Left colon (tissue), 2 donors: ENCODE data around the gene MMP25. TPM values are rescaled to one million over a fixed set of nuclear protein-coding genes. Genes with fewer than 3 reads are reported as not detected.
"Not testable (repeated sequence)": the region's sequence is repeated elsewhere in the genome, so short reads cannot be mapped to it uniquely, and the experiment has no call there.

Experiments
- ATAC-seq: fragments of 200-7000 bp; cut with Tn5 transposase; one replicate; pipeline ENCODE4 v1.9.1; 2020; ENCODE audit warnings: mild to moderate bottlenecking, moderate library complexity
- DNase-seq, 2 donors: peaks; one replicate each; pipeline ENCODE4 v3.0.0-alpha.2; 2020
- intact Hi-C, 2 donors: fragments of 100-400 bp; cut with DNase I in 1 of 2; cut with micrococcal nuclease in 1 of 2; formaldehyde crosslinking; loops; one replicate each; pipeline versions ENCODE4 v1.11.2 to v1.14.0; 2022; cut with DNase I, micrococcal nuclease
- total RNA-seq, 2 donors: library from RNA; stranded (reverse); fragmentation: NEBNext Ultra II Directional; extraction: Animal tissue kit (Norgen Biotek cat#: 25700); gene quantifications; one replicate each; pipeline ENCODE4 v1.2.1, GENCODE V29; 2021
- donor health status: DM: no; HTN: no; CAD: no.
- donor health status: DM: yes; HTN: yes; CAD: no.

Gene MMP25
- total RNA-seq, 2 donors from 2014 or later, result 0.70 to 1.1 TPM

- DNase-seq, result peak; percentile 81 to 92
- ATAC-seq, result peak; percentile 86
- intact Hi-C loops, result no loop called here
Observed at GRCh38 chr16:3065069-3065741, 18.8 kb downstream of the MMP25 start, which contains the start of gene IL32. Gene IL32 (plus strand): TSS chr16:3065640. CDS start chr16:3065812, 172 bp downstream.

- DNase-seq, result peak in 1 of 2 donors; percentile 53
- peak; percentile 30 for ATAC-seq
- intact Hi-C loops, result no loop called here
Observed at GRCh38 chr16:3065742-3066439, 19.5 kb downstream of the MMP25 start.

DNA sequence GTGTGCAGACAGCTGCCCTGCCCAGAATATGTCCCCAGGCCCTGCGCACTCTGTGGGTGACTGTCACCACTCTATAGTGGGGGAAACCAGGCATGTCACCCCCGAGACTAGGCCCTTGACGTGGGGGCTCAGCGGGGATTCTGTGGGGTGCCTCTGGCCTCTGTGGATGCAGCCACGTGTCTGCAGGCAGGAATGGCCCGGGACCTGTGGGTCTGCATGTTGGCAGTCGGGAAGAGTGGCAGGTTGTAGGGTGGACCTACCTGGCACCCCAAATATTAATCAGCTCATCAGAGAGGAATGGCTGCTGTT, 20.0 kb downstream of the MMP25 start:
- intact Hi-C loops, result no loop called here
- ATAC-seq (no peak), DNase-seq (no peak)

DNA sequence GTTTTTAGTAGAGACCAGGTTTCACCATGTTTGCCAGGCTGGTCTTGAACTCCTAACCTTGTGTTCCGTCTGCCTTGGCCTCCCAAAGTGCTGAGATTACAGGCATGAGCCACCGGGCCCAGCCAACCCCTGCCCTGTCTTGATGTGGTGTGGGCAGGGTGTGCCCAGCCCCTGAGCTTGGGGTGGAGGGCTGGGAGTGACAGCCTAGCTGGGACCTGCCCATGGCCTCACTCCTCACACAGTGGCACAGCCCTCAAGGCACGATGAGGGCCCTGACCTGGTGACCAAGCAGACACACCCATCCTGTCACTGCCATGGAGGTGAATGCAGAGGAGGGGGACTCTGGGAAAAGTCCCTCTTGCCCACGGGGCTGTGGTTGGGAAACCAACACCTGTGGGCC, 22.1 kb downstream of the MMP25 start:
- intact Hi-C loops, result no loop called here
- DNase-seq, result no peak
- ATAC-seq, result peak; percentile 12

GRCh38 chr16:3069146-3069545, 22.8 kb downstream of the MMP25 start:
- intact Hi-C loops, ATAC-seq: not testable (repeated sequence)

GRCh38 chr16:3070608-3071111, 24.3 kb downstream of the MMP25 start:
- DNase-seq (no peak), ATAC-seq (no peak)
- intact Hi-C loops, result no loop called here

More at GRCh38 chr16:3069146-3069545, 22.8 kb downstream of the MMP25 start:
- not testable (repeated sequence) for DNase-seq

DNA sequence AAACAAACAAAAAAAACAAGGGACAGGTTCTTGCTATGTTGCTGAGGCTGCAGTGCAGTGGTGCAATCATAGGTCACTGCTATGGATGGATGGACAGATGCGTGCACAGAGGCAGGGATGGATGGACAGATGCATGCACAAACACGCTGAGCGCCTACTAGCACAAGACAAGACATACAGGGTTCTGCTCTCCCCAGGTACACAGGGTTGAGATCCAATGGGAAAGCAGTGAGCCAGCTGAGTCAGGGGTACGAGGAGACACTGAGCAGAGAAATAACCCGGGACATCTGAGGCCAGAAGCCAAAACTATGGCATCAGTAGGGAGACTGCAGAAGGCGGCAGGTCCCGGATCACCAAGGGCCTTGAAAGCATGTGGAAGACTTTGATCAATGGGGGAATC, 25.3 kb downstream of the MMP25 start:
- intact Hi-C loops, result no loop called here
- ATAC-seq (no peak), DNase-seq (no peak)

GRCh38 chr16:3072148-3072547, 25.8 kb downstream of the MMP25 start:
- intact Hi-C loops, DNase-seq: not testable (repeated sequence)
- peak; percentile 61 for ATAC-seq

- ATAC-seq, DNase-seq, intact Hi-C loops: not testable (repeated sequence)
Observed at GRCh38 chr16:3072576-3073263, 26.4 kb downstream of the MMP25 start.

DNA sequence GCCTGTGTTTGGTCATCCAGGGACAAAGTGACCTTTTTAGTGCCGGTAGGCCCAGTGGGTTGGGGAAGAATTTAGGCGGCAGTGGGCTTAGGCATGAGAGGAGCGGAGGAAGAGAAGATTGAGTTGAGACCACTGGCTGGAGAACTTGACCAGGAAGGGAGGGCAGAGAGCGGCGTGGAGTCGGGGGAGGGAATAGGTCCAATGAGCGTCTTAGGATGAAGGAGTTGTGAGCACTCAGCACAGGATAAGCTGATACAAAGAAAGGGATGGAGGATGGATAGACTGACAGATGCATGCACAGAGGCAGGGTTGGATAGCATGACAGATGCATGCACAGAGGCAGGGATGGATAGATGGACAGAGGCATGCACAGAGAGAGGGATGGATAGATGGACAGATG, 27.1 kb downstream of the MMP25 start:
- ATAC-seq (no peak), DNase-seq (no peak)
- intact Hi-C loops, result no loop called here

GRCh38 chr16:3074860-3075522, 28.6 kb downstream of the MMP25 start:
- intact Hi-C loops, result no loop called here
- ATAC-seq (peak; percentile 33), DNase-seq (peak; percentile 46 to 55)

GRCh38 chr16:3075523-3075915, 29.2 kb downstream of the MMP25 start:
- DNase-seq (no peak), ATAC-seq (no peak)
- intact Hi-C loops, result no loop called here

DNA sequence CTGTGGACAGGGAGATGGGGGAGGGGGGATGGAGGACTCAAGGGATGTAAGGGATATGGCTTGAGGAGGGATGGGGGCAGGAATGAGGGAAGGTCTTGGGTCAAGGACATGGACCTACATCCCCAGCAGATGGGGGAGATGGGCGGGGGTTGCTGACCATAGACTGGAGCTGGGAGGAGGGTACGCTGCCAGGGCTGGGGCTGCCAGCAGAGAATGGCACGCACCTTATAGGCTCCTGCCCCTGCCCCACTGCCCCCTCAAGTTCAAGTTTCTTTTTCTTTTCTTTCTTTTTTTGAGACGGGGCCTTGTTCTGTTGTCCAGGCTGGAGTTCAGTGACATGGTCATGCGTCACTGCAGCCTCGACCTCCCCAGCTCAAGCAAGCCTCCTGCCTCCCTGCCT, 29.6 kb downstream of the MMP25 start:
- ATAC-seq, DNase-seq, intact Hi-C loops: not testable (repeated sequence)

- intact Hi-C loops, result no loop called here
- no peak for ATAC-seq
- no peak for DNase-seq
Observed at GRCh38 chr16:3076577-3076976, 30.2 kb downstream of the MMP25 start.

DNA sequence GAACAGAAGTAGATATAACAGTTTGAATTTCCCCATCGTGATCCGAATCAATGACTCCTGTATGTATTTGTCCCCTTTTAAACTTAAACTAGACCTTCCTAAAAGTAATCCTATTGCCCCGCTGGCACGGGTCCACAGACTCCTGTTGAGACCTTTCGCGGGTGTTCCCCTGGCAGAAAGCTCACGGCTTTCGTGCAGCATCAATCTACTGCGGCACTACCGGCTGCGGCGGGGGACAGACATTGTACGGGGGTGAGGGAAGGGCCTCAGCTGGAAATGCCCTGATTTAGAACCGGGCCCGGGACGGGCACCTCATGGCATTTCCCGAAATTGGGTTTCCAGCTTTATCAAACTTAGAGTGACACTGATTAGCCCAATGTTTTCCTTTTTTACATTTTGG, 33.7 kb downstream of the MMP25 start:
- ATAC-seq (no peak), DNase-seq (no peak)
- intact Hi-C loops, result no loop called here

DNA sequence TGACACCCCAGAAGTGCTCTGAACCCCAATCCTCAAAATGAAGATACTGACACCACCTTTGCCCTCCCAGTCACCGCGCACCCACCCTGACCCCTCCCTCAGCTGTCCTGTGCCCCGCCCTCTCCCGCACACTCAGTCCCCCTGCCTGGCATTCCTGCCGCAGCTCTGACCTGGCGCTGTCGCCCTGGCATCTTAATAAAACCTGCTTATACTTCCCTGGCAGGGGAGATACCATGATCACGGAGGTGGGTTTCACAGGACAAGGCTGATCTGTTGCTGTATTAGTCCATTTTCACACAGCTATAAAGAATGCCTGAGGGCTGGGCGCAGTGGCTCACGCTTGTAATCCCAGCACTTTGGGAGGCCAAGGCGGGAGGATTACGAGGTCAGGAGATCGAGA, 35.6 kb downstream of the MMP25 start:
- ATAC-seq, DNase-seq, intact Hi-C loops: not testable (repeated sequence)

DNA sequence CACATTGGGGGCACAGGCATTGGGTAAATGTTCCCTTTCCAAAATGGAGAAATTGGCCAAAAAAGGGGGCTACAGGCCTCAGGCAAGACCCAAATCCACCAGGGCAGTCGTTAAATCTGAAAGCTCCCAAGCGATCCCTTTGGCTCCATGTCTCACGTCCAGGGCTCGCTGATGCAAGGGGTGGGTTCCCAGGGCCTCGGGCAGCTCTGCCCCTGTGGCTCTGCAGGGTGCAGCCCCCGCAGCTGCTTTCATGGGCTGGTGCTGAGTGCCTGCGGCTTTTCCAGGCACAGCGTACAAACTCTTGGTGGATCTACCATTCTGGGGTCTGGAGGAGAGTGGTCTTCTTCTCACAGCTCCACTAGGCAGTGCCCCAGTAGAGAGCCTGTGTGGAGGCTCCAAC, 37.0 kb downstream of the MMP25 start:
- DNase-seq, ATAC-seq, intact Hi-C loops: not testable (repeated sequence)

DNA sequence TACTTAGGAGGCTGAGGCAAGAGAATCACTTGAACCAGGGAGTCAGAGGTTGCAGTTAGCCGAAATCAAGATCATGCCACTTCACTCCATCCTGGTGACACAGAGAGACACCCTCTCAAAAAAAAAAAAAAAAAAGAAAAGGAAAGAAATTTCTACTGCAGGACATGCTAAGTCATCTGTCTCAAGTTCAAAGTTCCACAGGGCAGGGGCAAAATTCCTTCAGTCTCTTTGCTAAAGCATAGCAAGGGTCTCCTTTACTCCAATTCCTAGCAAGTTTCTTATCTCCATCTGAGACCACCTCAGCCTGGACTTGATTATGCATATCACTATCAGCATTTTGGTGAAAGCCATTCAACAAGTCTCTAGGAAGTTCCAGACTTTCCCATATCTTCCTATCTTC, 38.1 kb downstream of the MMP25 start:
- no peak for DNase-seq
- ATAC-seq, result no peak

DNA sequence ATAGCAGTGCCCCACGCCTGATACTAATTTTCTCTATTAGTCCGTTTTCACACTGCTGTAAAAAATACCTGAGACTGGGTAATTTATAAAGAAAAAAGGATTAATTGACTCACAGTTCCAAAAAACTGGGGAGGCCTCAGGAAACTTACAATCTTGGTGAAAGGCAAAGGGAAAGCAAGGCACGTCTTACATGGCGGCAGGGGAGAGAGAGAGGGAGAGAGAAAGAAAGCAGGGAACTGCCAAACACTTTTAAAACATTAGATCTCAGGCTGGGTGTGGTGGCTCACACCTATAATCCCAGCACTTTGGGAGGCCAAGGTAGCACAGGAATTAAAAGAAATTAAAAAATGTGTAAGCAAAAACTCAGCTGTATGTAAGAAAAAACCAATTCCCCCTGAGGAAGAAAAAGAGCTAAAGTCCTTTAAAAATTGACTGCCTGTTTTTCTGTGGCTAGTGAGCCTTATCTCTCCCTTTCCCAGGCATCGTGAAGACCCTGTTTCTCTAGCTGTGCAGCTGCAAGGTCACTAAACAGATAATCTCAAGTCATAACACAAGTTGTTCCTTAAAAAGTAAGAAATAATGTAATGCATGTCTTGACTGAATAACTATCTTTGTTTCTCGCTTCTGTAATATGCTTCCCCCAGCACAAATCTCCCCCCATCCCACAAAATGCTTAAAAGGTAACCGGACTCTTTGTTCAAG, 38.8 kb downstream of the MMP25 start:
- intact Hi-C loops, result no loop called here
- DNase-seq (no peak), ATAC-seq (no peak)

More for the DNA sequence above, 38.1 kb downstream of the MMP25 start:
- intact Hi-C loops, result no loop called here
